Measurements from ENCODE around the gene TTC9C.

Gene TTC9C

DNA sequence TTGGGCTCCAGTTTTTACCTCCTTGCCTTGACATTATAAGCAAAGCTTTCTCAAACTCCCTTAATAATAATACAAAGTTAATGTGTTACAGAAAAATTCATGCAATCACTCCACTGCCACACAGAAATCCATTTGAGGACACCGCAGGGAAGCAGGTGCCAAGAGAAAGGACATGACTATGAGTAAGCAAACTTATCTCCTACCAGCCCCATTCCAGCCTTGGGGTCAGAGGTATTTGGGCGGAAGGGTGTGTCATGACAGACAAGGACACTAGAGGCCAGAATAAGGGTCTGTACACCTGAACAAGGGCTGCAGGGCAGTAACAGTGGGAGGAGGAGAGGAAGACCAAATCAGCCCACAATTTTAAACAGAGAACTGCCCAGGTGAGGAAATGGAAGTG is 14.9 kb upstream of the TTC9C start:
- TF ChIP-seq NFIC (IDR thresholded peaks at IDR 0.05) = no peak
- no peak for TF ChIP-seq TCF12 (IDR thresholded peaks at IDR 0.05; ENCODE audit: low read depth)
- no peak for TF ChIP-seq CEBPB (IDR thresholded peaks at IDR 0.05)
- TF ChIP-seq, protein P1, sequence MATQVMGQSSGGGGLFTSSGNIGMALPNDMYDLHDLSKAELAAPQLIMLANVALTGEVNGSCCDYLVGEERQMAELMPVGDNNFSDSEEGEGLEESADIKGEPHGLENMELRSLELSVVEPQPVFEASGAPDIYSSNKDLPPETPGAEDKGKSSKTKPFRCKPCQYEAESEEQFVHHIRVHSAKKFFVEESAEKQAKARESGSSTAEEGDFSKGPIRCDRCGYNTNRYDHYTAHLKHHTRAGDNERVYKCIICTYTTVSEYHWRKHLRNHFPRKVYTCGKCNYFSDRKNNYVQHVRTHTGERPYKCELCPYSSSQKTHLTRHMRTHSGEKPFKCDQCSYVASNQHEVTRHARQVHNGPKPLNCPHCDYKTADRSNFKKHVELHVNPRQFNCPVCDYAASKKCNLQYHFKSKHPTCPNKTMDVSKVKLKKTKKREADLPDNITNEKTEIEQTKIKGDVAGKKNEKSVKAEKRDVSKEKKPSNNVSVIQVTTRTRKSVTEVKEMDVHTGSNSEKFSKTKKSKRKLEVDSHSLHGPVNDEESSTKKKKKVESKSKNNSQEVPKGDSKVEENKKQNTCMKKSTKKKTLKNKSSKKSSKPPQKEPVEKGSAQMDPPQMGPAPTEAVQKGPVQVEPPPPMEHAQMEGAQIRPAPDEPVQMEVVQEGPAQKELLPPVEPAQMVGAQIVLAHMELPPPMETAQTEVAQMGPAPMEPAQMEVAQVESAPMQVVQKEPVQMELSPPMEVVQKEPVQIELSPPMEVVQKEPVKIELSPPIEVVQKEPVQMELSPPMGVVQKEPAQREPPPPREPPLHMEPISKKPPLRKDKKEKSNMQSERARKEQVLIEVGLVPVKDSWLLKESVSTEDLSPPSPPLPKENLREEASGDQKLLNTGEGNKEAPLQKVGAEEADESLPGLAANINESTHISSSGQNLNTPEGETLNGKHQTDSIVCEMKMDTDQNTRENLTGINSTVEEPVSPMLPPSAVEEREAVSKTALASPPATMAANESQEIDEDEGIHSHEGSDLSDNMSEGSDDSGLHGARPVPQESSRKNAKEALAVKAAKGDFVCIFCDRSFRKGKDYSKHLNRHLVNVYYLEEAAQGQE (IDR thresholded peaks at IDR 0.05; ENCODE audit: low read depth) = no peak
- no peak for TF ChIP-seq ZBTB7A (IDR thresholded peaks at IDR 0.05; ENCODE audit: low read depth)
- TF ChIP-seq, protein P2, sequence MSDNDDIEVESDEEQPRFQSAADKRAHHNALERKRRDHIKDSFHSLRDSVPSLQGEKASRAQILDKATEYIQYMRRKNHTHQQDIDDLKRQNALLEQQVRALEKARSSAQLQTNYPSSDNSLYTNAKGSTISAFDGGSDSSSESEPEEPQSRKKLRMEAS (IDR thresholded peaks at IDR 0.05) = no peak
- TF ChIP-seq YY1 (IDR thresholded peaks at IDR 0.05; ENCODE audit: low read depth) = no peak
- no peak for TF ChIP-seq RAD21 (IDR thresholded peaks at IDR 0.05; ENCODE audit: low read depth)
- no peak for TF ChIP-seq TEAD4 (IDR thresholded peaks at IDR 0.05)
- TF ChIP-seq EP300 (IDR thresholded peaks at IDR 0.05; ENCODE audit: borderline replicate concordance) = no peak
- TF ChIP-seq USF1 (IDR thresholded peaks at IDR 0.05) = no peak
- TF ChIP-seq CREB1 (IDR thresholded peaks at IDR 0.05; ENCODE audit: low read depth) = no peak
- TF ChIP-seq EGR1 (IDR thresholded peaks at IDR 0.05) = no peak
- TF ChIP-seq TAF1 (IDR thresholded peaks at IDR 0.05; ENCODE audit: low read depth) = no peak
- no peak for TF ChIP-seq FOXM1 (IDR thresholded peaks at IDR 0.05; ENCODE audit: borderline replicate concordance, low read depth)

DNA sequence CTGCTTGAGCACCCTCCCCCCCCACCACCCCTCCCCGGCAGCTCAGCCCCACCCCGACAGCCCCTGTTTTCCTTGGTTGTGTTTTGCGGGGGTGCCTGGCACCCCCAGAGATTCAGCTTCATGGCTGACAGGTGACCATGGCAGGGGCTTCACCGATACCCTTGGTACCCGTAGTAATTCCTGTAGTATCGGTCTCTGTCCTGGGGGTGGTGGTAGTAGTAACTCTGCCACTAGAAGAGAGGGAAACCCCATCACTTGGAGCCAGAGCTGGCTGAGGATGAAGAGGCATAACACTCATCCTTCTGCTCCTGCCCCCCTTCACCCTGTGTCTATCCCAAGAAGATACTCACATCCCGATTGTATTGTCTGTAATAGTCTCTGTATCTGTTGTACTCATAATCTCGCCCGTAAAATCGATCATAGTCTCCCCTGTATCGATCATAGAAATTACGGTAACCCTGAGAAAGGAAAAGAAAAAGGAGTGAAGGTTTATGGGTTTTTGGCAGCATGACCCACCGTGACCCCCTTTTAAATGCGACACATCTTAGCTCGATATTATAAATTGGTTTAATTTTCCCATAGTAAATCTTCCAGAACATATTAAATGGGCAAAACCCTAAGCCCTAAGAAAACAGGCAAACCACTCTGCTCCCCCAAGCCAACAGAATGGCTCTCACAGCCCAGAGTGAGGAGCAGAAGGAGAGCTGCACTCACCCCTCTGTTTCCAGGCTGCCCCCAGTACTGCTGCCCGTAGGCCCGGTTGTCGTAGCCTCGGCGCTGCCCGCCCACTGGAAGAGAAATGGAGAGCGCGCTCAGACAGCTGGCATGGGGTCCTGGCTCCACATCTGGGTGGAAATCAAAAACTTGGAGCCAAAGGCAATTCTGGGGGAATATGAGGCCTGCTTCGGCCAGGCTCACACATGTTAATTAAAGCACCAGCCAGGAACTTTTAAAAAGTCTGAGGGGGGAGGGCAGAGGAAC is 12.8 kb upstream of the TTC9C start:
- TF ChIP-seq RAD21 (IDR thresholded peaks at IDR 0.05; ENCODE audit: low read depth) = no peak
- no peak for TF ChIP-seq NFIC (IDR thresholded peaks at IDR 0.05)
- TF ChIP-seq CREB1 (IDR thresholded peaks at IDR 0.05; ENCODE audit: low read depth) = no peak
- TF ChIP-seq CEBPB (IDR thresholded peaks at IDR 0.05) = no peak
- TF ChIP-seq, protein P2 (IDR thresholded peaks at IDR 0.05) = no peak
- TF ChIP-seq EP300 (IDR thresholded peaks at IDR 0.05; ENCODE audit: borderline replicate concordance) = no peak
- no peak for TF ChIP-seq TCF12 (IDR thresholded peaks at IDR 0.05; ENCODE audit: low read depth)
- no peak for TF ChIP-seq TAF1 (IDR thresholded peaks at IDR 0.05; ENCODE audit: low read depth)
- no peak for TF ChIP-seq USF1 (IDR thresholded peaks at IDR 0.05)
- TF ChIP-seq FOXM1 (IDR thresholded peaks at IDR 0.05; ENCODE audit: borderline replicate concordance, low read depth) = no peak
- TF ChIP-seq TEAD4 (IDR thresholded peaks at IDR 0.05) = no peak
- TF ChIP-seq ZBTB7A (IDR thresholded peaks at IDR 0.05; ENCODE audit: low read depth) = no peak
- TF ChIP-seq, protein P1 (IDR thresholded peaks at IDR 0.05; ENCODE audit: low read depth) = no peak

- TF ChIP-seq NFIC (IDR thresholded peaks at IDR 0.05) (no peak), EGR1 (IDR thresholded peaks at IDR 0.05) (no peak), RAD21 (IDR thresholded peaks at IDR 0.05; ENCODE audit: low read depth) (no peak), EP300 (IDR thresholded peaks at IDR 0.05; ENCODE audit: borderline replicate concordance) (no peak), TAF1 (IDR thresholded peaks at IDR 0.05; ENCODE audit: low read depth) (no peak), YY1 (IDR thresholded peaks at IDR 0.05; ENCODE audit: low read depth) (no peak)
- TF ChIP-seq, protein P2 (IDR thresholded peaks at IDR 0.05) = no peak
- TF ChIP-seq, protein P1 (IDR thresholded peaks at IDR 0.05; ENCODE audit: low read depth) = no peak
Observed at GRCh38 chr11:62716206-62716605, 12.1 kb upstream of the TTC9C start.

GRCh38 chr11:62716816-62717215 is 11.5 kb upstream of the TTC9C start:
- no peak for TF ChIP-seq FOXM1 (IDR thresholded peaks at IDR 0.05; ENCODE audit: borderline replicate concordance, low read depth)
- TF ChIP-seq, protein P1 (IDR thresholded peaks at IDR 0.05; ENCODE audit: low read depth) = no peak
- no peak for TF ChIP-seq TAF1 (IDR thresholded peaks at IDR 0.05; ENCODE audit: low read depth)
- no peak for TF ChIP-seq CEBPB (IDR thresholded peaks at IDR 0.05)
- TF ChIP-seq, protein P2 (IDR thresholded peaks at IDR 0.05) = no peak
- no peak for TF ChIP-seq USF1 (IDR thresholded peaks at IDR 0.05)
- TF ChIP-seq TEAD4 (IDR thresholded peaks at IDR 0.05) = no peak
- no peak for TF ChIP-seq ZBTB7A (IDR thresholded peaks at IDR 0.05; ENCODE audit: low read depth)
- TF ChIP-seq CREB1 (IDR thresholded peaks at IDR 0.05; ENCODE audit: low read depth) = no peak
- TF ChIP-seq RAD21 (IDR thresholded peaks at IDR 0.05; ENCODE audit: low read depth) = no peak
- TF ChIP-seq EGR1 (IDR thresholded peaks at IDR 0.05) = no peak
- TF ChIP-seq EP300 (IDR thresholded peaks at IDR 0.05; ENCODE audit: borderline replicate concordance) = no peak
- no peak for TF ChIP-seq NFIC (IDR thresholded peaks at IDR 0.05)
